ENCODE data around the gene NT5C2.
"Not testable (repeated sequence)": the region's sequence is repeated elsewhere in the genome, so short reads cannot be mapped to it uniquely, and the experiment has no call there.

NT5C2 gene

GRCh38 chr10:103202319-103202718 is 9.2 kb upstream of the NT5C2 start:
- no peak for DNase-seq (ENCODE audit: low spot score)

DNA sequence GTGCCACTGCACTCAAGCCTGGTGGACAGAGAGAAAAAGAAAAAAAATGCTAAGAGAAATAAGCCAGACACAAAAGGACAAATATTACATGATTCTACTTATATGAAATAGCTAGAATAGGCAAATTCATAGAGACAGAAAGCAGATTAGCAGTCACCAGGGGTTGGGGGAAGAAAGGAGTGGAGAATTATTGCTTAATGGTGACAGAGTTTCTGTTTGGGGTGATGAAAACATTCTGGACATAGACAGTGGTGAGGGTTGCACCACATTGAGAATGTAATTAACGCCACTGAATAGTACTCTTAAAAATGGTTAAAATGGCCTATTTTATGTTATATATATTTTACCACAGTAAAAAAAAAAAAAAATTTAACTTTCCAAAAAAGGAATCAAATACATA is 6.4 kb upstream of the NT5C2 start:
- no peak for DNase-seq (ENCODE audit: low spot score)

DNA sequence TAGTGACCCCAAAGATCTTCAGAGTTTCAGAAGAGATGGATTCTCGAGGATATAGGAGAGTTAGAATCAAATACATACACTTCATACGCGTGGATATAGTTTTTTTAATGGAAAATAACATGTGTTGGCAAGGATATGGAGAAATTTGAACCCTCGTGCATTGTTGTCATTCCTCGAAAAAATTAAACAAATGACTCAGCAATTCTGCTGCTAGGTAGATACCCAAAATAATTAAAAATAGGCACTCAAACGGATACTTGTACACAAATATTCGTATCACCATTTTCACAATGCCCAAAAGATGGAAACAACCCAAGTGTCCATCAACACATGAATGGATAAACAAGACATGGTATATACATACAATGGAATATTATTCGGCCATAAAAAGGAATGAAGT is 5.6 kb upstream of the NT5C2 start:
- DNase-seq (ENCODE audit: low spot score), result no peak

DNA sequence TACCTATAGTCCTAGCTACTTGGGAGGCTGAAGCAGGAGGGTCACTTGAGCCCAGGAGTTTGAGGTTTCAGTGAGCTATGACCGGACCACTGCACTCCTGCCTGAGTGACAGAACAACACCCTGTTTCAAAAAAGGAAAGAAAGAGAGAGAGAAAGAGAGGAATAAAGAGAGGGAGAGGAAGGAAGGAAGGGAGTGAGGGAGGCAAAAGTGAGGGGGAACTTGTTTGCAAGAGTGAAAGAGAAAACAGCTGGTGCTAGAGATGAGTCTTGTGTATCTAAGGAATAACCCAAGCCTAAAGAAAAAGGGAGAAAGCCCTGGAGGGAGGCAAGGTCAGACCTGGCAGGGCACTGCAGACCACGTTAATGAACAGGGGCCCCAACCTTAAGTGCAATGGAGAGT is 4.8 kb upstream of the NT5C2 start:
- no peak for DNase-seq (ENCODE audit: low spot score)

- peak; percentile 24 for DNase-seq (ENCODE audit: low spot score)
Observed at GRCh38 chr10:103197174-103197573, 4.1 kb upstream of the NT5C2 start.

GRCh38 chr10:103196516-103196915 is 3.4 kb upstream of the NT5C2 start:
- DNase-seq (ENCODE audit: low spot score), result no peak

GRCh38 chr10:103193820-103194529 is 903 bp upstream of the NT5C2 start:
- peak; percentile 41 for DNase-seq (ENCODE audit: low spot score)

DNA sequence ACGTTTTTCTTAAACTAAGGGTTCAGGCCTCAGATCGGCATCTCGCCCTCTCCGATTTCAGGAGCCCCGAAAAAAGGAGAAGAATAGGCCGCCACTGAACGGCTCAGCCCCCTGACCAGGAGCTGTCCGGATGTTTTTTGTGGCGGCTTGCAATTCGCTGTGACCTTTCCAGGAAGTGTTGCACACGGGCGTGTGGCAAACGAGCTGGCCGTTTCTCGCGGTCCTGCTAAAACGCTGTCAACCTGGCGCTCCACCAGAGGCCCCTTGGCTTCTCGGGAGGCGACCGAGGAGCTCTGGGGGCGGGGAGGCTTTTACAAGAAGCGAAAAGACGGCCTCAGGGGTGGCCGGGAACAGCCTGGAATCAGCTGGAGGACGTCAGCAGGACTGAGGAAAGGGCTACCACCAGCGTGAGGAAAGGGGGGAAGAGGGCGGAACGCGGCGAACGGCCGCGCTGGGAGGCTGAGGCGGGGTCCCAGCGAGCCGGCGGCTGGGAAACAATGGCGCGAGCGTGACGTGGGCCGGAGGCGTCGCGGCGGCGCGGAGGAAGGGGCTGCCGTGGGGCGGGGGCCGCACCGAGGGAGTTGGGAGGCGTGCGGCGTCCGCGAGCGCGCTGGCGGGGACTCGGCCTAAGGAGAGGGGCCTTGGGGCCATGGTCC is 493 bp downstream of the NT5C2 start:
- peak; percentile 56 for DNase-seq (ENCODE audit: low spot score)

DNA sequence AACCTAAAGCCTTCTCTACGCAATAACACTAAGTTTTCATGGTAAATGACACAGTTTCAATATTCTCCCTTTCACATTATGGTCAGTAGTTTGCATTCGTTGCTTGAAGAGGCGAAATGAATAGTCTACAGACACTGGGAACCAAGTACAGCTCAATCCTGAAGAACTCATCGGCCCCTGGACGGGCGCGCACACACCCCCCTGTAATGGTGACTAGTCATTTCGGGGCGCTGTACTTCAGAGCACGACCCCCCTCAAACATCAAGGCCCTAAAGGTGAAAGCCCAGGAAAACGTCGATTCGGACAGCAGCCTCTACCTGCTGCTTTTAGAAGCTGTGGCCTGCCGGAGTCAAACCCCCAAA is 1.0 kb downstream of the NT5C2 start:
- DNase-seq (ENCODE audit: low spot score), result no peak

- not testable (repeated sequence) for DNase-seq (ENCODE audit: low spot score)
Observed at GRCh38 chr10:103191198-103191597, 1.9 kb downstream of the NT5C2 start.

DNA sequence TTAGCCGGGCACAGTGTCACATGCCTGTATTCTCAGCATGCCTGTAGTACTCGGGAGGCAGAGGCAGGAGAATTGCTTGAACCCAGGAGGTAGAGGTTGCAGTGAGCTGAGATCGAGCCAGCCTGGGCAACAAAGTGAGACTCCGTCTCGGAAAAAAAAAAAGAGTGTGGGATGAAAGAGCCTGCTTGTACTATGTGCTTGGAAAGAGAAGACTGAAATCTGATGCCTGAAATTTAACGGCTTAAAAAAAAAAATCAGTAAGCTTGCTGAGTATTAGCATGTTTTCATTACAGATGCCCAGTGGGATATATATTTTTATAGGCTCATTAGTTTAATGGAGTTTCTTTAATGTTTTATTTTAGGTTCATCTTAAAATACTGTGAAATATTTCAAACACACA is 4.2 kb downstream of the NT5C2 start:
- DNase-seq (ENCODE audit: low spot score), result no peak

- no peak for DNase-seq (ENCODE audit: low spot score)
Observed at GRCh38 chr10:103186128-103186527, 6.9 kb downstream of the NT5C2 start.

- no peak for DNase-seq (ENCODE audit: low spot score)
Observed at GRCh38 chr10:103184615-103185014, 8.5 kb downstream of the NT5C2 start.

DNA sequence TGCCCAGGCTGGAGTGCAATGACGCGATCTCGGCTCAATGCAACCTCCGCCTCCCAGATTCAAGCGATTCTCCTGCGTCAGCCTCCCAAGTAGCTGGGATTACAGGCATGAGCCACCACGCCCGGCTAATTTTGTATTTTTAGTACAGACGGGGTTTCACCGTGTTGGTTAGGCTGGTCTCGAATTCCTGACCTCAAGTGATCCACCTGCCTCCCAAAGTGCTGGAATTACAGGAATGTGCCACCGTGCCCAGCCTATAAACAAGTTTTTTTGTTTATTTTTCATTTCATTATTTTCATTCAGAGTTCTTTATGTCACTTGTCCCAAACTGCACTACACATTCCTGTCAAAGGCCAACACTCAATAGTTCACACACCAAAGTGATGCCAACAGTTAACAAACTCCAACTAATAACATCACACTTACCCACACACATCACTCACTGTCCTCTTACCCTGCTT is 9.1 kb downstream of the NT5C2 start:
- not testable (repeated sequence) for DNase-seq (ENCODE audit: low spot score)

DNA sequence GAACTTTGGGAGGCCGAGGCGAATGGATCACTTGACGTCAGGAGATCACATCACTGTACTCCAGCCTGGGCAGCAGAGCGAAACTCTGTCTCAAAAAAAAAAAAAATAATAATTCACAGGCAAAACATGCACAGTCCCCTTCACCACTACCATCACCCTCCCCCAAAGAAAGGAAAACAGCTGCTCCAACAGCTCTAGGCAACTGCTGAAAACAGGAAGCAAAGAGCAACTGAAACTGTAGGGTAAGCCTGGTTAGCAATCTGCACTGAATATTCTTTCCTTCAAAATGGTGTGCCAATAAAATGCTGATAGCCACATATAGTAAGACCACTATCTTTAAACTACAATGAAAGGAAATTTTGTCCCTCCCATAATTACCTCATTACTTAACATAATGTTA is 11.8 kb downstream of the NT5C2 start:
- no peak for DNase-seq (ENCODE audit: low spot score)

GRCh38 chr10:103180491-103180890 is 12.6 kb downstream of the NT5C2 start:
- no peak for DNase-seq (ENCODE audit: low spot score)

DNA sequence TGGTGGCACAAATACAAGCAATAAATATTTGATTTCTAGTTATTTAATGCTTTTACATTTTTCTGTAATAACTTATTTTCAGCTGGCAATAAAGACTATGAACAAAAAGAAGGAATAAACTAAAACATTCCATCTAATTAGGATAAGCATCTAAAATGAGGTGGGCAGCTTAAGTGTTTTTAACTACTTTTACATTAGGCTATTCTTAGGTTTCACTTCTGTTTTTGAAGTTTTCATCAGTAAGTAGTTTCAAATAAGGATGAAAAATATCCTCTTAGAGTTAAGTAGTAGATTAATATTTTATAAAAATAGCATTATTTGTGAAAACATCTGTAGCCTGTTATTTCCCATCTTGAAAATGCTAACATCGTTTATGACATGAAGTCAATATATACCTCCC is 15.9 kb downstream of the NT5C2 start:
- no peak for DNase-seq (ENCODE audit: low spot score)

- DNase-seq (ENCODE audit: low spot score), result no peak
Observed at GRCh38 chr10:103175580-103176285, 17.3 kb downstream of the NT5C2 start.

DNA sequence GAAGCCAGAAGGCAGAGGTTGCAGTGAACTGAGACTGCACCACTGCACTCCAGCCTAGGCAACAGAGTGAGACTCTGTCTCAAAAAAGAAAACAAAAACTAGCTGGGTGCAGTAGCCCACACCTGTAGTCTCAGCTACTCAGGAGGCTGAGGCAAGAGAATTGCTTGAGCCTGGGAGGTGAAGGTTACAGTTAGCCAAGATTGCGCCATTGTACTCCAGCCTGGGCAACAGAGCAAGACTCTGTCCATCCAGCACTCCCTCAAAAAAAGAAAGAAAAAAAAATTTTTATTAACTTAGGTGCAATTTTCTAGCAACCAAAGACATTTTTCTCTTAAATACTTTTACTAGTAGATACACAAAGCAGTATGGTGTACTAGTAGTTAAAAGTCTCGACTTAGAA is 18.7 kb downstream of the NT5C2 start:
- DNase-seq (ENCODE audit: low spot score), result not testable (repeated sequence)

- peak; percentile 41 for DNase-seq (ENCODE audit: low spot score)
Observed at GRCh38 chr10:103171278-103171677, 21.8 kb downstream of the NT5C2 start.

GRCh38 chr10:103168438-103168837 is 24.6 kb downstream of the NT5C2 start:
- DNase-seq (ENCODE audit: low spot score), result peak; percentile 63

DNA sequence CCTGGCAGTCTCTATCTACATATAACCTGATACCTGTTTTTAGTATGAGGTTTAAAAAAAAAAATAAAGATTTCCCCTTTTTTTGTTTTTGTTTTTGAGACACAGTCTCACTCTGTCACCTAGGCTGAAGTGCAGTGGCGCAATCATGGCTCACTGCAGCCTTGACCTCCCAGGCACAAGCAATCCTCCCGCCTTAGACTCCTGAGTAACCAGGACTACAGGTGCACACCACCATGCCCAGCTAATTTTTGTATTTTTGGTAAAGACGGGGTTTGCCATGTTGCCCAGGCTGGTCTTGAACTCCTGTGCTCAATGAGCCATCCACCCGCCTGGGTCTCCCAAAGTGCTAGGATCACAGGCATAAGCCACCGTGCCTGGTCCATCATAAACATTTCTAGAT is 25.5 kb downstream of the NT5C2 start:
- DNase-seq (ENCODE audit: low spot score), result not testable (repeated sequence)

- DNase-seq (ENCODE audit: low spot score), result no peak
Observed at GRCh38 chr10:103166523-103166922, 26.5 kb downstream of the NT5C2 start.
